HuH-7.5 (cell line): ENCODE results near the gene CNOT2.

Experiments used
- DNase-seq: peaks from one replicate; pipeline ENCODE4 v3.0.0; 2011; ENCODE audit warnings: low spot score

Gene CNOT2, protein sequence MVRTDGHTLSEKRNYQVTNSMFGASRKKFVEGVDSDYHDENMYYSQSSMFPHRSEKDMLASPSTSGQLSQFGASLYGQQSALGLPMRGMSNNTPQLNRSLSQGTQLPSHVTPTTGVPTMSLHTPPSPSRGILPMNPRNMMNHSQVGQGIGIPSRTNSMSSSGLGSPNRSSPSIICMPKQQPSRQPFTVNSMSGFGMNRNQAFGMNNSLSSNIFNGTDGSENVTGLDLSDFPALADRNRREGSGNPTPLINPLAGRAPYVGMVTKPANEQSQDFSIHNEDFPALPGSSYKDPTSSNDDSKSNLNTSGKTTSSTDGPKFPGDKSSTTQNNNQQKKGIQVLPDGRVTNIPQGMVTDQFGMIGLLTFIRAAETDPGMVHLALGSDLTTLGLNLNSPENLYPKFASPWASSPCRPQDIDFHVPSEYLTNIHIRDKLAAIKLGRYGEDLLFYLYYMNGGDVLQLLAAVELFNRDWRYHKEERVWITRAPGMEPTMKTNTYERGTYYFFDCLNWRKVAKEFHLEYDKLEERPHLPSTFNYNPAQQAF

DNA sequence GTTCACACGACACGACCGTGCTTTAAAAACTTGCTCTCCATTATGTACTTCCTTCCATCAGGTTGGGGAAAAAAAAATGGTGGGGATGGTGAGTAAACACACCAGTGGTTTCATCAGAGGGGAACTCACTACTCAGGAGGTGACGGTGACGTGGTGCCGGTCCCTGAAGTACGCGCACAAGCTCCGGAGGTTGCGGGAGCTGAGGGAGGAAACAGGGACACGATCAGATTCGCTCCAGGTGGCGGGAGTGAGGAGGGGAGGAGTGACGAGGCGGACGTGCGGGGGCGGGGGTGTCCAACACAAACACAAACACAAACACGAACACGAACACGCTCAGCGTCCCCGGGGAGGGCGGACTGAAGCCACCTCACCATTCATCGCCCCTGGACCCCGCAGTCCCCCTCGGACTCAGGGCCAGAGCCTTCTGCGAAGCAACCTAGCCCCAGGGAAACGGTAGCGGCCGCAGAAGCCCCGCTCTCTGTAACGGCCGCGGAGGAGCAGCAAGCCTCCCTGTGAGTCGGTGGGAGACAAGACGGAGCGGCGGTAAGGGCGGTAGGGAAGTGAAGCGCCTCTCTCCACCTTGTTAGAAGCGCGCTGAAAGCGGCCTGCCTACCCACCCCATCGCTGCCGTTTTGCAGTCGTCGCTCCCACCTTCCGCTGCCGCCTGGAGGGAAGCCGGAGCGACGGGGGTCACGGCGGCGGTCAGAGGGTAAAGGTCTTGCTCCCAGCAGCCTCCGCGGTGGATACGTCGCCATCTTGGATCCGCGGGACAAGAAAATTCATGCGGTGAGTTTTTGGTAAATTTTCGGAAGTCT lies at the start of gene CNOT2:
CNOT2 (plus strand) TSS at position 739 of the 815 bp plus-strand sequence. CDS start 34,794 bp downstream, outside the sequence.
- DNase-seq, result peak; percentile 70

- DNase-seq, result no peak
These were observed 49.2 kb upstream of the CNOT2 start for GRCh38 chr12:70194076-70194475.

GRCh38 chr12:70196811-70197281 lies 46.4 kb upstream of the CNOT2 start:
- DNase-seq, result no peak

DNA sequence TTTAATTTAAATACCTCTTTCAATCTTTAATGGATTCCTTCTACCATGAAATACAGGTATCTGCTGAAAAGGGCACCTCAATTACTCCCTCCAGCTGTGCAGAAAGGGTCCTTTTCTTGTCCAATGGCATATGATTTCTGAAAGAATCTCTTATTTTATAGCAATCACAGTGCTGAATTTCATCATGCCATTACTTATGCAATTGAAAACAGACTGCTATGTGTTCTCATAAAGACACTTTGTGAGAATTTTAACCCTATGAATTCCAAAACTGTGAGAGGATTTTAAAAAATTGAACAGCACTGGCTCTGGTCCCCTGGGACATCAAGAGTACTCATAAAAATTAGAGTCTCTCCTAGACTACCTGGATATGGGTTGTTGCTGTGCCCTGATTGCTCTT lies 45.9 kb upstream of the CNOT2 start:
- DNase-seq, result no peak

DNA sequence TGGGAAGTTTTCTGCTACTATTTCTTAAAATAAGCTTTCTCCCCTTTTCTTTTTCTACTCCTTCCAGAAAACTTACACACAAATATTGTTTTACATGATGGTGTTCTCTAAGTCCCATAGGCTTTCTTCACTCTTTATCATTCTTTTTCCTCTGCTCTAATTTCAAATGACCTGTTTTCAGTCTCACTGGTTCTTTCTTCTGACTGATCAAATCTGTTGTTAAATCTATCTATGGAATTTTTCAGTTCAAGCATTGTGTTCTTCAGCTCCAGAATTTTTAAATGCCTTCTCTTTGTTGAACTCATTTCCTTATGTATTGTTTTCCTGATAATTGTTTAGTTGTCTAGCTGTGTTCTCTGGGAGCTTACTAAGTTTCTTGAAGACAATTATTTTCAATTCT lies 29.5 kb upstream of the CNOT2 start:
- no peak for DNase-seq

- DNase-seq, result no peak
These were observed 28.1 kb upstream of the CNOT2 start for GRCh38 chr12:70214972-70215617.

GRCh38 chr12:70217416-70217815 lies 25.8 kb upstream of the CNOT2 start:
- DNase-seq, result no peak

- no peak for DNase-seq
These were observed 21.6 kb upstream of the CNOT2 start for GRCh38 chr12:70221626-70222025.

DNA sequence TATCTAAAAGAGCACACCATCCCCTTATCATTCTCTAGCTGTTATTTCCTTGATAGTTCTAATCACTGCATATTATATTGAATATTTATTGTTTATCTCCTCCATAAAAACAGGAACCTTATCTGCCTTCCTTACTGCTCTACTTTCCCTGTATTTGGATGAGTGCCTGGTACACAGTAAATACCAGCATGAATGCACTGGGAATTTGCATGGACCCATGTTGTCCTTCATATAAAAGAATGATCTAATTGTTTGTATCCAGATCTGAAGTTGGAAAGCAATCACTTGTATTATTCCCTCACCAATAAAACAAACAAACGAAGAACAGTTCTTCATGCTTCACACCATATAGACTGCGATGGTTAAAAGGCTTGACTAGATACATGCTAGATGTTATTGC lies 15.3 kb upstream of the CNOT2 start:
- no peak for DNase-seq

DNA sequence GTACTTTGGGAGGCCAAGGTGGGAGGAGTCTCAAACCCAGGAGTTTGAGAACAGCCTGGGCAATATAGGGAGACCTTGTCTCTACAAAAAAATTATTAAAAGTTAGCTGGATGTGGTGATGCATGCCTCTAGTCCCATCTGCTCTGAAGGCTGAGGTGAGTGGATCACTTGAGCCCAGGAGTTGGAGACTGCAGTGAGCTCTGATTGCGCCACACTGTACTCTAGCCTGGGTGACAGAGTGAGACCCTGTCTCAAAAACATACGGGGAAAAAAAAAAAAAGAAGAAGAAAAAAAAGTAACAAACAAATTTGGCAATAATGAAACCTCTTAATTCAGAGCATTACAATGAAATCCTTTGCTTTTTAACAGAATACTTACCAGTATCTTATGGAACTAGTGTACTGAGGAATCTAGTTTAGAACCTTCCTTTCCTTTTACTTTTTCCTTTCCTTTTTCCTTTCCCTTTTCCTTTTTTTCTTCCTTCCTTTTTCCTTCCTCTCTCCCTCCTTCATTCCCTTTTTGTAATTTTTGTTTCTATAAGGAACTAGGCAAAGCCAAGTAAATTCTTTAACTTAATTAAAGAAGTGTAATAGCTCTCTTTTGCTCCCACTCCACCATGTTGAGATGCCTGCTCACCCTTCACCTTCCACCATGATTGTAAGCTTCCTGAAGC lies 12.2 kb upstream of the CNOT2 start:
- DNase-seq, result no peak

DNA sequence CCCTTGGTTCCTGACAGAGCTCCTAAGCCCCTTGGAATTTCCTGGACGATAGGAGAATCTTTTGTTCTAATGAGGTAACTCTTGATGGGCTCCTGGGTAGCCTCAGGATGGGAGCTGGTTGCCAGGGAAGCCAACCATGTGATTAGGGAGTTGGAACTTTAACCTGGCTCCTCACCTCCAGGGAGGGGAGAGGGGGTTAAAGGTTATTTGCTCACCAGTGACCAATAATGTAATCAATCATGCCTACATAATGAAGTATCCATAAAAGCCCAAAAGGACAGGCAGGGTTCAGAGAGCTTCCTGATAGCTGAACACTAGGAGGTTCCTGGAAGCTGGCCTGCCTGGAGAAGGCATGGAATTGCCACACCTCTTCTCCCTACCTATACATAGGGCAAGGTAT lies 6.2 kb upstream of the CNOT2 start:
- DNase-seq, result no peak

- DNase-seq, result no peak
These were observed 2.6 kb upstream of the CNOT2 start for GRCh38 chr12:70240673-70241072.

DNA sequence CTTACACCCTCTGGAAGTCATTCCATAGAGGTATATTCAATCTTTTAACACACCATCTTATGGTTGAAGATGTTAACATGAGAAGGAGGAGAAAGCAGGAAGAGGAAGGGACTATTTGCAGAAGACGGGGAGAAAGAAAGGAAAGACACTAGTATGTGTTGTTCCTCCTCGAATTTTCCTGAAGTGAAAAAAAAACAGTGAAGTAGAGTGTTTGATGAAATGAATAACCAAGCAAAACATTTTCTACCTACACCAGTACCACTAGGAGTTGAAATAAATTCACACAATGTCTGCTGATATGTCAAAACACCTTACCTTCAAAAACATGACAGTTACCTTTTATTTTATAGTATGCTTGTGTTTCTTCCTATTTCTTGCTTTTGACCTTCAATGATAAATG lies 1.4 kb upstream of the CNOT2 start:
- no peak for DNase-seq

GRCh38 chr12:70243510-70244371 lies 508 bp downstream of the CNOT2 start:
- peak; percentile 68 for DNase-seq

GRCh38 chr12:70244409-70244808 lies 1.2 kb downstream of the CNOT2 start:
- no peak for DNase-seq

DNA sequence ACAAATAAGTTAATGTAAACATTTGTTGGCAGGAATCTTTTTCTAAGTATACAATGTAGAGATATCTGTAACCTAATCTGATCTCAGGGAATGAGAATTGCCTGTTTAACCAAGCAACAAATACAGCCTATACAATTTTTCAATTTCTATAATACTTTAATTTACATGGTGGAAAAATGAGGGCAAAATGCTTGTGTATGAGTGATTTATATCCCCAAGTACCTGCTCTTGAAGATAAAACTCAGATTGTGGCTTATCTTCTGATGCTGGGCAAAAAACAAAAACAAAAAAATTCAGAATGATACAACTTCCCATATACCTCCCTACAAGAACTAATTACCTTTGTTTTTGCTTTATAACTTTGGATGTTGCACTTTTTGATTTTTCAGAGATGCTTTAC lies 2.2 kb downstream of the CNOT2 start:
- DNase-seq, result no peak

GRCh38 chr12:70246580-70246979 lies 3.3 kb downstream of the CNOT2 start:
- DNase-seq, result no peak

DNA sequence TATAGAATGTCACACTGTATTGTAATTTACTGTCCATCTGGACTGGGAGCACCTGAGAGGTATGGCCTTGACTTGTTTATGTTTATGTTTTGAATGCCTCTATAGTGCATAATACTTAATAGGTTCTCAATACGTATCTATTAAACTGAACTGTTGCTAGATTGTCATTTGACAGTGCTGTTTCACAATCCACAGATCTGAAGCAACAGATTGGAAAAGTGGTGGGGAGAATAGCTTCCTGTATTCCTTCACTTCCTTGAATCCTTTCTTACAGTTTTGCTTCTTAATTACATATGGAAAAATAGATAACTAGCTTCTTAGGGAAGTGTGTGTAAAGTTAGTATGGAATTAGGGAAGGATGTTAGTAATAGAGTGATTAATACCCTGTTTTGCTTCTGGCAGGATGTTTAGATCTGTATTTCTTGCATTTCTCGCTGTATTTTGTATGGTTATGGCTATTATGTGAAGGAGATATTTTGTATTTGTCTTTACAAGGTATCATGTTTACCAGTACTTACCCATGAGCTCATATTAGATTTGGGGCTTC lies 4.5 kb downstream of the CNOT2 start:
- no peak for DNase-seq

DNA sequence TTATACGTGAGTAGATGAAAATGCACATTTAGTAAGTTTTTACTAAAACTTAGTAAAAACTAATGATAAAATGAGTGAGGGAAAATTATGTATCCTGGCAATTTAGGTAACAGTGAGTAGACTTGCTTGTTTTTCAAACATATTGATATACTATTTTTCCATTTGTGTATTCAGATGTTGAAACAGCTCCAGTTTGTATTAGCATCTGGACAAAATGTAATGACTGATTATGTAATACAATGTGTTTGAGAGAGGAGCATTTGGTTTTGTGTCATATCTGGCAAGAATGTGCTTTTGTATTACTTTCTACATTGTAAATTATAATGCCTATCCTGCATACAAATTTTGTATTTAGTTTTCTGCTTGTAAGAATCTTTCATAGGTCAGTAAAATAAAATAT lies 5.6 kb downstream of the CNOT2 start:
- no peak for DNase-seq

- no peak for DNase-seq
These were observed 6.7 kb downstream of the CNOT2 start for GRCh38 chr12:70249903-70250302.

- no peak for DNase-seq
These were observed 8.0 kb downstream of the CNOT2 start for GRCh38 chr12:70251226-70251625.
